GM18858 (cell line): Measurements from ENCODE around the gene LAMA4.

Experiments used
- ATAC-seq: cut with Tn5 transposase; IDR thresholded peaks from one replicate; pipeline ENCODE4 v1.9.1; 2021; ENCODE audit not compliant: unreplicated experiment

LAMA4 gene

DNA sequence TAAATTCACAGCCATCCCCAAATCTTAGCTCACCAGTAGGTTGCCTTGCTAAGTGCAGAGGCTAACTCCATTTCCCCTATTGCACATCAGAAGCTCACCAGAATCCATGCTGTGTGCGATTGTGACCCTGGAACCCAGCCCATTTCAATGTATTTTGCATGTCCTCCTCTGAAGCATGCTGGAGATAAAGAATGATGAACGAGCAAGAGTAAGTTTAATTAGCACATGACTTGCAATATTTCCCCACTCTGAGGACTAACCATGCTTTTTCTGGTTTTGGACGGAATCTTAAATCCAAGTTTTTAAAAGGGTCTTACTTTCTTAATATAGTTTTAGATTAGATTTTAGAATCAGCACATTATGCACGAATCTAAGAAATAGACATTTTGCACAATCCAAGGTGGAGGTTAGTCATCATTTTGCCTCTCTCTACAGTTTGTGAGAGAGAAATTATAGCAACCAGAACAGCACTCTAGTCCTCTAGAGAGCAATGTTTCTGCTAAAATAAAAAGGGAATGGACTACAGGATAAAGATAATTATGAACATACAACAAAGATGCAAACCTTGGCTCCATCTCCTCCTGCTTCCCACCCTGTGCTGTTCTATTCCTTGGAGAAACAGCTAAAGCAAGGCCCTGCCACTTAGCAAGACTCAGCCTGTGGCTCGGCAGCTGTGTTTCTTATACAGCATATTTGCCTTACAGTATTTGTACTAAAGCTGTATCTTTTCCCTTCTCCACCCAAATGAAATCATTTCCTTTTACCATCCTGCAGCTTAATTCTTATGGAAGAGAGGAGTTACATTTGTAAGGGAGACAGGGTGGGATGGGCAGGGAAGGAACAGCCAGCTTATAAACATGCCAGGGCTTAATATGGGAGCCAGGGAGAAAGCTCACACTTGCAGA lies 24.9 kb upstream of the LAMA4 start:
- ATAC-seq = no peak

DNA sequence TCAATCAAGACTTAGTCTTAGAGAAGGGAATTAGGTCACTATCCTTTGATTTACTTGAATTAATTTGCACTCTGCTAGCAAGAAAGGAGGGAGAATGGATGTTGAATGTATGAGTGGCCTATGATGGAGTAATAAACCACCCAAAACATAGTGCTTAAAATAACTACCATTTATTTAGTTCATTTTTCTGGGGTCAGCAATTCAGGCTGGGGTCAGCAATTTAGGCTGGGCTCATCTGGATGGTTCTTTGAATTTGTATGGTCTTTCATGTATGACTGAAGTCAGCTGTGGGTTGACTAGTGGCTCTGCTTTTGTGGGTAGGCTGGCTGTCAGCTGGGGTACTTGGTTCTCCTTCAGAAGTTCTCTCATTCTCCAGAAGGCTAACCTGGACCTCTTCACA lies 21.0 kb upstream of the LAMA4 start:
- no peak for ATAC-seq

DNA sequence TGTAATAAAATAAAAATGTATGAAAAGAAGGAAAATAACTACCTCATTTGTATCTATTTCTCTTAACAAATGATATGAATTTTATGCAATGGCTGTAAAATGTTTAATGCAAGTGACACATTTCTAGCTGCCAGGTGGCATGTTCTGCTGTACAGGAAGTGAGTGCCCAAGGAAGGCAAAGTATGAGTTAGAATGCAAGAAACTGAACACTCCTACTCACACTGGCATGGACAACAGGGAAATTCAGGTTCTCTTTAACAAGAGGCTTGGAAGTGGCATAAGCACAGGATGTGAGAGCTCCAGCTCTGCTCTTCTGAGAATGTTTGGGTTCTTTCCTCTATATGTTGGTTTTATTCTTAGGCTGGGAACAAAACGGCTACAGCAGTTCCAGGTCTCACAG lies 20.4 kb upstream of the LAMA4 start:
- no peak for ATAC-seq

DNA sequence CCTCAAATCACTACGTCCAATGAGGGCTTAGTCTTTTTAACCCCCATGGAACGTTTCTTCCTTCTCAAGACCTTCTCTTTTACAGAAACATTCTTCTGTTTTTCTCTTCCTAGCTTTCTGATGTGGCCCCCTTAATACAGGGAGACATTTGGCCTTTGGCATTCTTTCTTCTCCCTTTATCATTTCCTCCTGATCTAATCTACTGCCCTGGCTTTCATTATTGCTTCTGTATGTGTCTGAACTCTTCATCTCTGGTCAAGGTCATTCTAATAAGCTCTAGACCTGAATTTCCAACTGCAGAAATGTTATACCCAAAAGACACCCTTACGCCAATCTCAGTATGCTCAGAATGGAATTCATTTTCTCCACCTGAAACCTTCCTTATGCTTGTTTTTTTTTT lies 18.4 kb upstream of the LAMA4 start:
- ATAC-seq = no peak

DNA sequence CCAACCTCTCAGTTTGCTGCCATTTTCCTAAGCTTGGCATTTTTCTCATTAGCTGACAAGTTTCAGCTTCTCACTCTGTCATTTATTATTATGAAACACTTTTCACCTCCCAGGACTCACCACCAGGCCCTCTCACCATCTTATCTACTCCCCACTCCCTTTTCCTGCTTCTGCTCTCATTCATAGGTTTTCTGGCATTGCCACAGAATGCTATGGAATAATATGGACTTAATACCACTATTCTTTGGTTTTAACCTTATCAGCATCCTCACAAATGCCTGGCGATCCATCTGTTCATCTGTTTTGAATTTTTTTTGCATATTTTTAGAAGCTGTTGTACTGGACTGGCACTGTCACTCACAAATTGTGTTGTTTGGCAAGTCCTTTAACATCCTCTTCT lies 16.4 kb upstream of the LAMA4 start:
- ATAC-seq = no peak

DNA sequence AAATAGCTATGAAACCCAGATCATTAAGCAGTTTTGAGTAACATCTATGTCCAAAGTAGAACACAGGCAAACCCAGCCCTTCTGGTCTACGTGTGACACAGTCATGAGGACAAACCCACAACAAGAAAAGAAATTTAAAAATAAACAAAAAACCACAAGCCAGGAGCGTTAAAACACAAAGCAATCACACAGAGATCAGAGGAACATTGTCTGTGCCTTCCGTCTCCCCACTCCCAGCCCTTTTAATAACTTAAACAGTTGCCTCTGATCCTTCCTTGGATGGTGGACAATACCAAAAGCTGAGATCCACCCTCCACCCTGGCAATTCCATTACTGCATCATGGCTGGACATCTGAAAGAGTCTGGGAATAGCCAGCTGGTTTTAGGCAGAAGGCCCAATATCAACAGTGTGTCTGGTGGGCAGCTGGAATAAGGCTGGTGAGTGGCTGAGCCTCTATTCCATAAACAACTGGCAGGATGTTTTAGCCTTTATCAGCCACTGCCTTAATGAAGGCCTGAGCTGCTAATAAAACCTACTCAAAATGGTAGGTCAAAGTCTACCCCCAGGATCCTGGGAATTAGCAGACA lies 15.7 kb upstream of the LAMA4 start:
- no peak for ATAC-seq

DNA sequence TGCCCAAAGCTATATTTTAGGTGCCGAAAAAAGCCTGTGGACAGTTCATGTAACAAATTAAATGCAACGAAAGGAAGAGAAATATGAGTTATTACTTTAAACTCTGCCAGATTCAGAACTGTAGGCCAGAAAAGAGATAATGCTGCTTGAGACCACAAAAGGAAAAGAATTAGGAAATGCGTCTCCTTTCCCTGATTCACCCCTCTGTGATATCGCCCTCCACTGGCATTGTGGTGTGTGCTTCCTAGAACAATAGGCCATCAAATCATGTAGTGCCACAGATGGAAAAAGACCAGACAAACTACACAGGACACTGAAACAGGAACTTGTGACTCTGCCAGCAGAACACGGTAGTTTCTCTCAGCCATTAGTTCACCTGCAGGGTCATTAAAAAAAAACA lies 14.7 kb upstream of the LAMA4 start:
- no peak for ATAC-seq

DNA sequence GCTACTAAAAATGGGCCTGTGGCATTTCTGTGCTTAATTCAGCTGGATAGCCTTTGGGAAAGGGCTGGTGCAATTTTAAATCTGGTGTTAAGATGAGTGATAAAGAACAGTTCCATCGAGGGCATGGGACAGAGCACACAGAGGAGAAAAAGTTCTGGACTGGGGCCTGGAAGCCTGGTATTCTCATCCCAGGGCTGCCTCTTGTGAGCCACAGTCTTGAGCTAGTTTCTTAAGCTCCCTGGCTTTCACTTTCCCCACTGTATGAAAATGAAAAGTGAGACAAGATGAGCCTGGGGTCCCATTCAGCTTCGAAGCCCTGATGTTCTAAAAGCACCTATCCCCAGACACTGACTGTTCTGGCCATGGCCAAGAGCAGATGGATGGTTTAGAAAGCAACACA lies 14.3 kb upstream of the LAMA4 start:
- no peak for ATAC-seq

DNA sequence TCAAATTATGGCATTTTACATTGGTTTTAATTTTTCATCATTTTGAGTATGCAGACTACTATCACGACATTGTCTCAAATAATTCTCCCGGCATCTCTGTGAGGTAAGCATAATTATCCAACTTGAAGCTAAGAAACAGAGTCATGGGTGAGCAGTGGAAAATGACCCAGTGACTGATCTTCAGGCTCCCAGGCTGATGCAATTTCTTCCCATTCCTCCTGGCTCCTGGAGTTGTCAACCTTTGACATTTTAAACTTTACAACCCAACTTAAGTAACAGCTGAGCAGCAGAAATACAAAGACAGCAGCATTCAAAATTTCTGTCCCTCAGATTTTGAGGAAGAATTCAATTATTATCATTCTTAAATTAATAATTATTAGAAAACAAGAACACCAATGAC lies 13.7 kb upstream of the LAMA4 start:
- ATAC-seq = no peak

DNA sequence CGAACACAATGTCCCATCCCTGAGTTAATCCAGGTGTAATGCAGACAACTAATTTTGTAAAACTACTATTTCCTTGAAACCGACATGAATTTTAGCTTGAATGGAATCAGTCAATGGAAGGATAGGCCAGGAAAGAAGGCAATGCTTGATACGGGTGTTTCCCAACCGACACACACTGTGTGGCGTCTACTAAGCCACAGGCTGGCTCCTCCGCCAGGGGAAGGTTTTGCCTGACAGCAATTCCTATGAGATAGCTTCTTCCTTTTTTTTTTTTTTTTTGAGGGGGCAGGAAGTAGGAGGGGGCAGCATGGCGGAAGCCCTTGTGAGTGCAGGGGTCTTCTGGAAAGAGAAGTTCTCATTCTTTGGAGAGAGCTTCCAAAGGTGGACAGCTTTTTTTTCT lies 12.0 kb upstream of the LAMA4 start:
- ATAC-seq = no peak

DNA sequence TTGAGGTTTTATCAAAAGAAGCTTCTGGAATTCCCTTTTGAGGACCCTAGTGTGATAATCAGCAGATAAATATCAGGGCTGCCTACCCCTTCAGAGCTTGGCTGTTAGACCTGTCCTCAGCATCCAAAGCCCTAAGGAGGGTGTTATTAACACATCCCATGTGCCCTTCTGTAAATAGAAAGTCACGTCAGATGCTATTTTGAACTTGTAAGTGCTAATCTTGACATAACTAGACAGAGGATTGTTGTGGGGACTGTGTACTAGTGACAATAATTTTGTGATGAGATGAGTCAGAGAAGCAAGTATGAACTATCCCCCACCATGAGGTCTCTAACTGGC lies 4.9 kb upstream of the LAMA4 start:
- no peak for ATAC-seq

DNA sequence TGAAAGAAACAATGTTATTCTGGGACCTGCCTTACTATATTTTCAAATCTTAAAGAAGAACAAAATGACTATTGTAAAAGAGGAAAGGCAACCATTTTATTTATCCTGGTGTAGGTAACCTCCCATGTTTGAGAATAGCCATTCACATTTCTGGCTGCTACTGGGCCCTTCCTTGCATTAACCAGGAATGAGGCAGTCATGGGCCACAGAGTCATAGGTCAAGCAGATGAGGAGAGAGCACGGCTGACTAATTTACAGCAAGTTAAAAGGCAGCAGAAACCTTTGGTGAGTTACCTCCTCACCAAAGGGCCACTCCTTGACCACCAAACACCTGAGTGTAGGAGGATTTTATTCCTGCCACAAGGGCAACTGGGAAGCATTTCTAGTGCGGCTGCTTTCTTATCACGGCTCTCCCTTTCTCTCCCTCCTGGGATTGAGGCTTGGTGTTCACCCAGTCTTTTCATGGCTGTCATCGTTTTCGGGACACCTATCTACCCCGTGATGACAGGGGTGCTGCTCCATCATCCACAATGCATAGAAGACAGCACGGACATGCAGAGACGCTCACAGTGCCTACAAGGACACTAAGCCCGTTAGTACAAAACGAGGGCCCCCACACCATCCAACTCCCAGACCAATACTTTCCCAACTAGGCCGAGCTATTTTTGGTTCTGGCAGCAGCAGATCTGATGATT lies 4.4 kb upstream of the LAMA4 start:
- no peak for ATAC-seq

DNA sequence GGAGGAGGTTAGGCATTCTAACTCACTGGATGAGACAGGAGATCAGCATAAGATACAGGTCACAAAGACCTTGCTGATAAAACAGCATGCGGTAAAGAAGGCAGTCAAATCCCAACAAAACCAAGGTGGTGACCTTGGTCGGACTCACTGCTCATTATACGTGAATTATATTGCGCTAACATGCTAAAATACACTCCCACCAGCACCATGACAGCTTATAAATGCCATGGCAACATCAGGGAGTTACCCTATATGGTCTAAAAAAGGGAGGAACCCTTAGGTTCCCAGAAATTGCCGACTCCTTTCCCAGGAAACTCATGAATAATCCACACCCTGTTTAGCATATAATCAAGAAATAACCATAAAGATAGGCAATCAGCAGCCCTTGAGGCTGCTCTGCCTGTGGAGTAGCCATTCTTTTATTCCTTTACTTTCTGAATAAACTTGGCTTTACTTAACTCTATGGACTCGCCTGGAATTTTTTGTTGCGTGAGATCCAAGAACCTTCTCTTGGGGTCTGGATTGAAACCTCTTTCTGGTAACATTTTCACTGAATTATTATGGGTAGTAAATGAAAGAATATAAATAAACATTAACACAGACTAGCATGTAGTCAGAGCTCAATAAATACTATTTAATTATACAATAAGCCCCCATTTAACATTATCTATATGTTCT lies 3.0 kb upstream of the LAMA4 start:
- no peak for ATAC-seq

DNA sequence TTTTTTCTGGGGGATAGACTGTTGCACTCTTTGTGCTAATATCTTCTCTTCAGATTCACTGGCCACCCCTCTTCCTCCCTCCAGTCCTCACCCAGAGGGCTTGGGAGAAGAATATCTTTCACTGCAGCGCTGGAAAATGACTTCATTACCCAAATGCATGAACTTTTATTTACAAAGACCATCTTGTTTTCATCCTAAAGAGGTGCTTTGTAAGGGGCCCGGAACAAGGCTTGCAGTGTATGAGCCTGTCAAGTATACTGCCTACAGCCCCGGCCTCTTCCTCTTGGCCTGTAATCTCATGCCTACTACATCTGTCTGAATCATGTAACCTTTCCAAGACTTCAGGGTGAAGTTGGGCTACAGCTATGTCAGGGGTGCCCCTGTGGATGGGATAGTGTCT lies 554 bp upstream of the LAMA4 start:
- ATAC-seq = no peak

DNA sequence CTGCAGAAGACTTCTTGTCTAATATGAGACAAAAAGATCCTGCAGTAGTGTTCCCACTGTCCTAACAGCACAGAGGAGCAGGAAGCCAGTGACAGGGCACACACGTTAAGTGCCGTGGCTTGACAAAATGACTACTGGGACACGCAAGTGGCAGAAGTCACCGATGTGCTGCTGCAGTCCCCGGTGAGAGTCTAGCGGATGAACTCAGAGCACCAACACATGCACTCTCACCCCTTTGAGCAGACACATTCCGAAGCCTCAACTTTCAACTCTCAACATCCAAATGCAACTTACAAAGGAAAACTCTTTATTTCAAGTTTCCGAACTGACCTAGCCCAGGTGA lies 898 bp downstream of the LAMA4 start:
- ATAC-seq = no peak

DNA sequence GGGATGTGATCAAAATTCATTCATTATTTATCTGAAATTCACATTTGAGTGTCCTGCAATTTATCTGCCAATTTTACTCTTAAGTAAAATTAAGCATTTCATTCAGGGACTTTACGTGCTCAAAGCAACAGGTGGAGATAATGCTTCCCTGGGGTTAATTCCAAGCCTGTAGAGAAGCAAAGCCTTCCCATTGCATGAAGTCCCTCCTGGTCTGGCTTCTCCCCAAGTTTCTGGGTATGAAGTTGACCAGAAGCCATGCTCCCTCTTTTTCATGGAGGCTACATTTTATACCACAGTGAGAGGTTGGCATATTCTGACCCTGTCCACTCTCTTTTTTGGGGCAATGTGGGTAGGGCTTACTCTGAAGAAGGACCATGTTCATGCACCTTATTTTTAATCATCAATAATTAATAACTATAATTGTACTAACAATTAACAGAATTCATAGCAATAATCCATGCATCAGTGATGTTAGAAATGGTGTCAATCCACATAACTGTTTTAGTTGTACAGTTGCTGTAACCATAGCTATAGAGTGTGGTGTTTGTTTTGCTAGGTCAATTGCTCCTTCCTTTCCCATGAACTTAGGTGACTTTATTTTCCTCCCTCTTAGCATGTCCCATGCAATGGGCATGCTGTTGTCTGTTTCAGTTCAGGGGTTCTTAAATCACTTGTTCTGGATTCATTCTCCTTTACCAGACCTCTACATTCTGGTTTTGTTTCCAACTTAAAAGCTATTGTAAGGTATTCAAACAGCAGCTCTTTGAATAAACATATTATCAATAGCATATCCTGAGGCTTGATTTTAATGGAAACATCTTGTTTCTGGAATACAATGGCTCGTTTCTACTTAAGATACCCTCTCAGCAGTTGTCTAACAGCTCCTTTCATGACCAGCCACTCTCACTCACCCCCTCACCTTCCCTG lies 1.5 kb downstream of the LAMA4 start:
- no peak for ATAC-seq

DNA sequence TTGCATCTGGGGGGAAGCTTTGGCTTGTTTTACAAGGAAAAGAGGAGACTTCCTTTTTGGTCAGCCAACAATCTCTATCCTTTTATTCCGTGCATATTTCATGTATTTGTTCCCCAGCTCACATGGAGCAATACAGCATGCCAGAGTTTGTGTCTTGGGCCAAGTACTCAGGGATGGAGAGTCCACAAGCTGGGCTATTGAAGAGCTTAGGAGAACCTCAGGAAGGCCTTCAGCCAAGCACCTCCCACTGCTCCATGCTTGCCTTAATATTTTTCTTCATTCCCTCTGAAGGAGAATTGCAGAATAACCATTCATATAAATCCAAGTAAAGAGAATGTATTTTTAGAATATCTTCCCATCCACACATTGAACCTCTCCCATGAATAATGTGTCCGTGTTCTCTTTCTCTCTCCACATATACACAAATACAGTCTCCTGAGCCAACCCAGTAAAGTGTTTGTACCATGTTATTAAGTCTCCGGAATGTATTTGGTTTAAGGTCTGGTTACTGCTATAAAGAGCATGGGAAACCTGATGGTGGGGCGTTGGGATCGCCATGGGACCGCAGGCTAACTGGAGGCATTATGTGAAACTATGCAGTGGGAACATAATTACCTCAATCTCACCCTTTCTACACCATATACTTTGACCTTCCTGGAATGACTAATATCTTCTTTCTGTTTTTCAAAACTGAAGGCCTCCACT lies 3.0 kb downstream of the LAMA4 start:
- ATAC-seq = no peak

DNA sequence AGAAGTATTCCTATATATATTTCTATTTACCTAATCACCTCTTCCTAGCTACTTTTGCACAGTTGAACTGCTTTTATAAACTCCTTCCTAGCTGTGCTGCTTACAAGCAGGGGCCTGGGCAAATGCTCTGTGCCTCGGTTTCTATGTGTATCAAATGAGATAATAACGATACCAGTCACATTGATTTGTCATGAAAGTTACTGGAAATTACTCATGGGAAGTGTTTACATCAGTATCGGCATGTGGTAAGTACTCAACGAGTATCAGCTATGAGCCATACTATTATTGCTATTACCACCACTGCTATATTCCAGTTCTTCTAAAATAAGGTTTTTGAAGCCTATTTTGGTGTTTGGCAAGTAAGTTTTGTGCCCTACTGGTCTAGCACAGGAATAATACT lies 4.9 kb downstream of the LAMA4 start:
- no peak for ATAC-seq

DNA sequence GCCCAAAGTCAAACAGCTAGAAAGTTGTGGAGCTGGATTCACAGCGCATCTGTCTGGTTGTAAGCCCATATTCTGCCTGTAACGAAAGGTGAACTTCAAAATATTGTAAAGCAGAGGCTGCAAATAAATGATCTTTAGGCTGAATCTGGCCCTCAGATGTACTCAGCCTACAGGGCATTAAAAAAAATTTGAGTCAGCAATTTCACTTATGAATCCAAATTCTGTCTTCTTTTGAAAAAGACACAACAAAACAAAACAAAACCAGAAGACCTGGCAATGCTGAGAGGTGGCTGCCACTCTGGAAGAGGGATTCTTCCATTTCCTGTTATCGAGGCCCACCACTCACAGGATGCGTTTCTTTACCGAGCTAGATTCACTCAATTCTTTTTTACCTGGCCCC lies 7.1 kb downstream of the LAMA4 start:
- no peak for ATAC-seq

DNA sequence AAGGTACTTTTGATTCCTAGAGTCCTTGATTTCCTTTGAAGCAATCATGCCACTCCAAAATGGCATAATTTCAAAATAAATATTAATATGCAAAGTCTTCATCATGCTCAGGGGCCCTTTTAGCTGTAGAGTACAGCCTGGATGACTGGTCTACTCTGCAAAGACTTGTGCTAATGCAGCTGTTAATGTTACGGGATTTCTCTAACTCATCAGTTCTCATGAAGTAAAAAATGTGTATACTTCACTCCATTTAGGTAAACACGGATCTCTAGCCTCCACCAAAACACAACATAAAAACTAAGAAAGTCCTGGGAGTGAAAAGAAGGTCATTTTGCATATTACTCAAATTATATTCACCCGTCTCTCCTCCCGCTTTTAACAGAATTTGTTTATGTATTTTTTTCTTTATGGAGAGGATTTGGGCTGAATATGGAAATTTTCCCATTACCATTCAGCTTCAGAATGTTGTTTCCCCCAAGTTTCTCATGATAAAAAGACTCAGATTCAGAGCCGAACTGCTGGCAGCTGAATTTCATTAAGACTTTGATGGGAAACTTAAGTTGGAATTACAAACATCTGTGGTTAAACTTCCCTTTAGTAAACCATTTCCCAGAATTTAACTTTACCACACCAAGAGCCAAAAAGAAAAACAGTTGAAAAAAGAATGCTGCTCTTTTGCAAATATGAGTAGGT lies 8.7 kb downstream of the LAMA4 start:
- ATAC-seq = no peak
